ENCODE measurements around the gene KCNE1.
A peak's percentile ranks its signal among the peaks of the same experiment; 100 is the strongest.
"Not testable (repeated sequence)": the region's sequence is repeated elsewhere in the genome, so short reads cannot be mapped to it uniquely, and the experiment has no call there.

Gene KCNE1

GRCh38 chr21:34511787-34512455 lies at the start of gene KCNE1:
Gene KCNE1 (minus strand): TSS chr21:34512210. CDS start chr21:34449634, 62,576 bp downstream.
- no peak for DNase-seq

- no peak for DNase-seq
Measured at GRCh38 chr21:34561806-34562205, 49.8 kb upstream of the KCNE1 start.

GRCh38 chr21:34560609-34561008 lies 48.6 kb upstream of the KCNE1 start:
- DNase-seq, result no peak

- DNase-seq, result no peak
Measured at GRCh38 chr21:34560021-34560420, 48.0 kb upstream of the KCNE1 start.

- DNase-seq, result no peak
Measured at GRCh38 chr21:34559089-34559631, 47.1 kb upstream of the KCNE1 start.

GRCh38 chr21:34558166-34558565 lies 46.2 kb upstream of the KCNE1 start:
- no peak for DNase-seq

- DNase-seq, result no peak
Measured at GRCh38 chr21:34557261-34557660, 45.3 kb upstream of the KCNE1 start.

GRCh38 chr21:34554670-34555069 lies 42.7 kb upstream of the KCNE1 start:
- DNase-seq, result not testable (repeated sequence)

GRCh38 chr21:34554227-34554626 lies 42.2 kb upstream of the KCNE1 start:
- no peak for DNase-seq

GRCh38 chr21:34553151-34553952 lies 41.3 kb upstream of the KCNE1 start:
- no peak for DNase-seq

GRCh38 chr21:34552360-34553098 lies 40.5 kb upstream of the KCNE1 start:
- no peak for DNase-seq

- no peak for DNase-seq
Measured at GRCh38 chr21:34550182-34550799, 38.3 kb upstream of the KCNE1 start.

- DNase-seq, result no peak
Measured at GRCh38 chr21:34548781-34549376, 36.9 kb upstream of the KCNE1 start.

GRCh38 chr21:34546542-34546941 lies 34.5 kb upstream of the KCNE1 start:
- no peak for DNase-seq

GRCh38 chr21:34545079-34545884 lies 33.3 kb upstream of the KCNE1 start:
- no peak for DNase-seq

- peak in 4 of 6 experiments; percentile 6 to 18 (median 12) for DNase-seq
Measured at GRCh38 chr21:34544032-34544496, 32.1 kb upstream of the KCNE1 start.

- no peak for DNase-seq
Measured at GRCh38 chr21:34543017-34543416, 31.0 kb upstream of the KCNE1 start.

- no peak for DNase-seq
Measured at GRCh38 chr21:34540206-34540605, 28.2 kb upstream of the KCNE1 start.

GRCh38 chr21:34537838-34538237 lies 25.8 kb upstream of the KCNE1 start:
- DNase-seq, result no peak

- DNase-seq, result no peak
Measured at GRCh38 chr21:34536820-34537219, 24.8 kb upstream of the KCNE1 start.

- DNase-seq, result no peak
Measured at GRCh38 chr21:34536311-34536710, 24.3 kb upstream of the KCNE1 start.

All from stimulated activated naive CD4-positive, alpha-beta T cell (primary cell).